ENCODE data around the gene ZRANB3.

ZRANB3 gene

DNA sequence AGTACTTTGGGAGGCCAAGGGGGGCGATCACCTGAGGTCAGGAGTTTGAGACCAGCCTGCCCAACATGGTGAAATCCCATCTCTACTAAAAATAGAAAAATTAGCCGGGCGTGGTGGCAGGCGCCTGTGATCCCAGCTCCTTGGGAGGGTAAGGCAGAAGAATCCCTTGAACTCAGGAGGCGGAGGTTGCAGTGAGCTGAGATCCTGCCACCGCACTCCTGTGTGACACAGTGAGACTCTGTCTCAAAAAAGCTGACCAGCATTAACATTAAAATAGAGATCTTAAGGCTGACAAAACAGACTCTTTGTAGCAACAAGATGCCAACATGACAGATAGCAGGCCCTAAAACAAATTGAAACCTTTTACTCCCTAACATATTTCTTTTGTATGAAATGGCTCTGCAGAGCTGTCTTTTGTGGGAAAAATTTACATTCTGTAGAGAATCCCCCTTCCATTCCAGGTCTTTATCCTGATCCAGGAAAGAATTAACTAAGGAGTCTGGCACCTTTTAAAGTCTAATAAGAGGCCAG lies 265.0 kb downstream of the ZRANB3 start:
- no peak for DNase-seq (ENCODE audit: low read depth)
- H3K4me3 ChIP-seq (ENCODE audit: low read depth, low read length) = no peak overlapping the region

DNA sequence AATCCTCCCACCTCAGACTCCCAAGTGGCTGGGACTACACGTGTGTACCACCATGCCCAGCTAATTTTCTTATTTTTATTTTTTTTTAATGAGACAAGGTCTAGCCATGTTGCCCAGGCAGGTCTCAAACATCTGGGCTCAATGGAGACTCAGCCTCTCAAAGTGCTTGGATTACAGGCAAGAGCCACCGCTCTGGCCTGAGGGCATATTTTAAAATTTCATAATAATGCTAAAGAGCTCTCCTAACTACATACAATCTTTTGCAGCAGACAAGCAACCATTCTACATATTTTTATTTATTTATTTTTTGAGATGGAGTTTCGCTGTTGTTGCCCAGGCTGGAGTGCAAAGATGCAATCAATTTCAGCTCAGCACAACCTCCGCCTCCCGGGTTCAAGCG lies 271.9 kb downstream of the ZRANB3 start:
- DNase-seq (ENCODE audit: low read depth) = no peak
- H3K4me3 ChIP-seq (ENCODE audit: low read depth, low read length) = no peak overlapping the region

- H3K4me3 ChIP-seq (ENCODE audit: low read depth, low read length) = no peak overlapping the region
- no peak for DNase-seq (ENCODE audit: low read depth)
Measured at GRCh38 chr2:135258193-135258592, 272.8 kb downstream of the ZRANB3 start.

DNA sequence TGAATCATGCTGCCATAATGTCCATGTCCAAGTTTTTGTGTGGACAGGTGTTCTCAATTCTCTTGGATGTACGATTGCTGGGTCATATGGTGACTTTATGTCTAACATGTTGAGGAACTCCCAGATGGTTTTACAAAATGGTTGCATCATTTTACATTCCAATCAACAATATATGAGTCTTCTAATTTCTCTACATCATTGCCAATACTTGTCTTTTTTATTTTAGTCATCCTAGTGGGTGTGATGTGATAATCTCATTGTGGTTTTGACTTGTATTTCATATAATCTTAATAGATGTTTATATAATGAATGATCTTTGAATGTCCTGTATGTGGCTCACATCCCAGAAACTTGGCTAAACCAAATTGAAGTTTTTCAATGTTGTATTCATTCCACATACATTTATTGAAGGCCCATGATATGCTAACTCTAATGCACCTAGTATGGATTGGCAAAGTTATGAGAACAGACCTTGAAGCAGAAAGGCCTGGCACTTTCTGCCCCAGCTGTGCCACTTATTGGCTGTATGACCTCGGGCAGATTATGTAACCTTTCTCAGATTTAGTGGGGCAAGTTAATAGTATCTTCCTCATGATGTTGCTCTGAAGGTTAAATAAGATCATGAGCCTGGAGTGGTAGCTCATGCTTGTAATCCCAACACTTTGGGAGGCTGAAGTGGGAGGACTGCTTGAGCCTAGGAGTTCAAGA lies 273.5 kb downstream of the ZRANB3 start:
- DNase-seq (ENCODE audit: low read depth) = peak; percentile 65
- no peak overlapping the region for H3K4me3 ChIP-seq (ENCODE audit: low read depth, low read length)

- no peak overlapping the region for H3K4me3 ChIP-seq (ENCODE audit: low read depth, low read length)
- DNase-seq (ENCODE audit: low read depth) = peak; percentile 31
Measured at GRCh38 chr2:135256531-135257260, 274.3 kb downstream of the ZRANB3 start.

- no peak overlapping the region for H3K4me3 ChIP-seq (ENCODE audit: low read depth, low read length)
- DNase-seq (ENCODE audit: low read depth) = no peak
Measured at GRCh38 chr2:135255208-135255607, 275.8 kb downstream of the ZRANB3 start.

DNA sequence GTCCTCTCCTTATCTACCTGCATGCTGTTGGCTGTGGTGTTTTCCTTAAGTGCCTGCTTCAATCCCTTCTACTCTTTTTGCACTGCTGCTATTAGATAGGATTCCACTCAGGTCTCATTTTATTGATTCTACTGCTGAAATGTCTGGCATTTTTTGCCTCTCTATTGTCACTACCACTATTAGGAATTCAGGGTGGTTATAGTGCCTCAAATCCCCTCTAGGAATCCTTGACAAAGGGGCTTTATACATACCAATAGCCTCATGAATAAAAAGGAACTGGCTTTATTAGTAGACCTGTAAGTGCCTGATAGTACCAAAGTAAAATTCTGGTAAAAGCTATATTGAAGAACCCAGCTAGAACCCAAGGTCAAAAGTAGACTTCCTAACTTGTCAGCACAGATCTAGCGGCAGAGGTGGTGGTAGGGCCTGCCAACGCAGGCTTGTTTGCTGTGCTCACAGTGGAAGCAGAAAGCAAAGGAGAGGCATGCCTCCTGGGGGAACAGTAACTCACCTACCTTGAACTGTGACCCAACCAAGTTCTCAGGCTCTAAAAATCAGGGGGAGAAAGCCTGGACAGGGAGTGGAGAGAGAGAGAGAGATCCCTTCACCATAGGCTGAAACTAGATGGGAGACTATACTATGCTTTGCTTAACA lies 278.1 kb downstream of the ZRANB3 start:
- no peak overlapping the region for H3K4me3 ChIP-seq (ENCODE audit: low read depth, low read length)
- DNase-seq (ENCODE audit: low read depth) = no peak

DNA sequence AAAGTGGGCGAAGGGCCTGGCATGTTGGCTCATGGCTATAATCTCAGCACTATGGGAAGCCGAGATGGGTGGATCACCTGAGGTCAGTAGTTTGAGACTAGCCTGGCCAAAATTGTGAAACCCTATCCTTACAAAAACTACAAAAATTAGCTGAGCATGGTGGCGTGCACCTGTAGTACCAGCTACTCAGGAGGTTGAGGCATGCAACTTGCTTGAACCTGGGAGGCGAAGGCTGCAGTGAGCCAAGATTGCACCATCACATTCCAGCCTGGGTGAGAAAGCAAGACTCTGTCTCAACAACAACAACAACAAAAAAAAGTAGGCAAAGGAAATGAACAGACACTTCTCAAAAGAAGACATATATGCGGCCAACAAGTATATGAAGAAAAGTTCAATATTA lies 282.4 kb downstream of the ZRANB3 start:
- DNase-seq (ENCODE audit: low read depth) = no peak
- H3K4me3 ChIP-seq (ENCODE audit: low read depth, low read length) = no peak overlapping the region

GRCh38 chr2:135246711-135247270 lies 284.2 kb downstream of the ZRANB3 start:
- no peak for DNase-seq (ENCODE audit: low read depth)
- H3K4me3 ChIP-seq (ENCODE audit: low read depth, low read length) = no peak overlapping the region

- DNase-seq (ENCODE audit: low read depth) = peak; percentile 10
- H3K4me3 ChIP-seq (ENCODE audit: low read depth, low read length) = no peak overlapping the region
Measured at GRCh38 chr2:135245071-135245470, 285.9 kb downstream of the ZRANB3 start.

- no peak for DNase-seq (ENCODE audit: low read depth)
- no peak overlapping the region for H3K4me3 ChIP-seq (ENCODE audit: low read depth, low read length)
Measured at GRCh38 chr2:135238651-135239050, 292.4 kb downstream of the ZRANB3 start.

DNA sequence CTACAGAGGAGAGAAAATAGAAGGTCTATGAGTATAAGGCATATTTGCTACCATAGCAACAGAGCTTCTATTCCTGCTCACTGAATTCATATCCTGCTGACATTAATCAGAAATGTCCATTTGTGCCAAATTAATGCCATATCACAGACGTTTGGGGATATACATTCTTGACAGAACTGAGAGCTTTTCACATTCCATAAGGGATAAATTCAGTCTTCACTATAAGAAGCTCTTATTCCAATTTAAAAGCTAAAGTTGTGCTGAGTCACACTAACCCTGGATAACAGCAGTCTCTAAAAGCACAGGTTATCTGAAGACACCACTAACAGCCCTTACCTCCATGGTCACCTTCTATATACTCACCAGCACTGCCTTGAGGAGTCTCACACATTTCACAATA lies 300.9 kb downstream of the ZRANB3 start:
- no peak overlapping the region for H3K4me3 ChIP-seq (ENCODE audit: low read depth, low read length)
- DNase-seq (ENCODE audit: low read depth) = no peak

- DNase-seq (ENCODE audit: low read depth) = peak; percentile 5
- H3K4me3 ChIP-seq (ENCODE audit: low read depth, low read length) = no peak overlapping the region
Measured at GRCh38 chr2:135227386-135227785, 303.6 kb downstream of the ZRANB3 start.

GRCh38 chr2:135226961-135227360 lies 304.1 kb downstream of the ZRANB3 start:
- peak; percentile 15 for DNase-seq (ENCODE audit: low read depth)

DNA sequence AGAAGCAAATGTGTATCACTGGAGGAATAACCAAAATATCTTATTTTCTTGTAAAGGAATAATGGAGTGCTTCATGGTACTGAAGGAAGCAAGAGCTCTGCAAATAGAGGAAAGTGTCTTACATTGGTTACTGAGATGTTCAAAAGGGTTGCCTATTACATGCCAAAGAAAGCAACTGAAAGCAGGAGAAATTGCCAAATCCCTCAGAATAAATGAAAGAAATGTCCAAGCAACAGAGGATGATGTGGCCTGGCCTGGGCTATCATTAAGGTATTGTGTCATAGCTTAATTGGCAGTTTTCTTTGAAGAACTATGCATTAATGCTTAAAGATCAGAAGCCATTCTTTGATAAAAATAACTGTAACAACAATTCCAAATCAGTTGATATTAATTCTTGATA lies 305.2 kb downstream of the ZRANB3 start:
- no peak overlapping the region for H3K4me3 ChIP-seq (ENCODE audit: low read depth, low read length)
- peak; percentile 7 for DNase-seq (ENCODE audit: low read depth)

More at GRCh38 chr2:135226961-135227360, 304.1 kb downstream of the ZRANB3 start:
- no peak overlapping the region for H3K4me3 ChIP-seq (ENCODE audit: low read depth, low read length)

DNA sequence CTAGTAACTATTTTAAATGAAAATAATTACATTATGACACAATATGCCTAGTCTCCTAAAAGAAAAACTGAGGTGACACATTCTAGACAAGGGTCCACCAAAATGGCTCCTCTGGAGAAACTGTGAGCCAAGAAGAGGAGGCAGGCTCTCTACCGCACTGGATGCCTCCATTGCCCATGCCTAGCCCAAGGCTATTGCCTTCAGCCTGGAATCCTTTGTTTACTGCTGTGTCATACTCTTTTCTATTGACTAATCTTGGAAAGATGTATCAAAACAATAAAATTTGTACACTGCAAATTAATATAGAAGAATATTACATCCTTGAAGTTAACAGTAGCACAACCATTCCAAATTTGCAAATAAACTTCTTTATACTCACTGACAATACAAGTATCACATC lies 311.8 kb downstream of the ZRANB3 start:
- no peak for DNase-seq (ENCODE audit: low read depth)
- H3K4me3 ChIP-seq (ENCODE audit: low read depth, low read length) = no peak overlapping the region

GRCh38 chr2:135218426-135218825 lies 312.6 kb downstream of the ZRANB3 start:
- no peak for DNase-seq (ENCODE audit: low read depth)
- H3K4me3 ChIP-seq (ENCODE audit: low read depth, low read length) = no peak overlapping the region

GRCh38 chr2:135212757-135213156 lies 318.3 kb downstream of the ZRANB3 start:
- no peak overlapping the region for H3K4me3 ChIP-seq (ENCODE audit: low read depth, low read length)
- no peak for DNase-seq (ENCODE audit: low read depth)

DNA sequence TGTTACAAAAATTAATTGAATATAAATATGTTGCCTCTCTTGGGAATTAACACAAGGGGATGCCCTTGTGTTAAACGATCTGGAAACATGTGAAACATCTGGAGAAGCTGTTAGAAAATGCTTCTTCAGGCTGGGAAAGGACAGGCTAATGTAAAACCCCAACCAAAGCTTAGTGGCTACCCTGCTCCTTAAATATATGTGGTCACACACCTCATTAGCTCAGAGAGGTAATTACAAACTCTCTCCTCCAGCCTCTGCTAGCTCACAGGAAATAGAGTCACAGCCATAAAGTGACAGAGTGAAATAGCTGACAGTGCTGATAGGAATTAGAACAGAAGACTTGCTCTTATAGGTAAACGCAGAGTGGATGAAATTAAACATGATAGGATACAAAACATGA lies 323.0 kb downstream of the ZRANB3 start:
- H3K4me3 ChIP-seq (ENCODE audit: low read depth, low read length) = no peak overlapping the region
- no peak for DNase-seq (ENCODE audit: low read depth)

DNA sequence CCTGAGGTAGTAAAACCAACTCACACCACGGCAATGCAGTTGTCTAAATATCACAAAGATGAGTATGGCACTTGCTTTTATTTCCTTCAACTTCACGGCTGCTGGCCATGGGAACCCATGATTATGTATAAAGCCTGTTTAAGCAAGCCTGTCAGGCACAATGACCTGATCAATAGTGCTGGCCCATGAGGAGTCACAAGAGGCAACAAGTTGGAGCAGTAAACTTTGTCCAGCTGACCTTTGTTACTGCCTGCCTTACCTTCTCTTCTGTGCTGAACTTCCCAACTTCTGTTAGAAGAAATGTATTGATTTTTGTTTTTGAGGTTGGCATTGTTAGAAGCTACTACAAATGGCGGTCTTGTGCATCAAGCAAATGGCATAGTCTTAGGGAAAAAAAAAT lies 327.1 kb downstream of the ZRANB3 start:
- H3K4me3 ChIP-seq (ENCODE audit: low read depth, low read length) = no peak overlapping the region
- no peak for DNase-seq (ENCODE audit: low read depth)

All from skeletal muscle cell (primary cell).